Adipocyte (in vitro differentiated cells): ENCODE measurements around the gene ARAP1.

Experiments used
- DNase-seq: peaks from one replicate; pipeline ENCODE4 v3.0.0-alpha.2; 2015; ENCODE audit warnings: low read depth
- H3K27me3 ChIP-seq: replicated peaks from 2 replicates; pipeline ENCODE4 v1.7.0; 2013; ENCODE audit warnings: mild to moderate bottlenecking, low read length, moderate library complexity; ENCODE audit not compliant: control insufficient read depth, insufficient read depth
- H3K36me3 ChIP-seq: 2 replicates; pipeline ENCODE4 v1.7.0; 2013; ENCODE audit warnings: low read length, mild to moderate bottlenecking, moderate library complexity; ENCODE audit not compliant: control insufficient read depth, insufficient read depth, severe bottlenecking
- H3K4me1 ChIP-seq: 2 replicates; pipeline ENCODE4 v1.7.0; 2013; ENCODE audit warnings: mild to moderate bottlenecking, low read length, moderate library complexity; ENCODE audit not compliant: control insufficient read depth, insufficient read depth
- H3K4me3 ChIP-seq: 2 replicates; pipeline ENCODE4 v1.7.0; 2013; ENCODE audit warnings: mild to moderate bottlenecking, low read length, moderate library complexity
- H3K9ac ChIP-seq: 2 replicates; pipeline ENCODE4 v1.7.0; 2013; ENCODE audit warnings: mild to moderate bottlenecking, low read length, moderate library complexity
- H3K9me3 ChIP-seq: 2 replicates; pipeline ENCODE4 v1.7.0; 2013; ENCODE audit warnings: mild to moderate bottlenecking, low read length, moderate library complexity; ENCODE audit not compliant: control insufficient read depth

Gene ARAP1

DNA sequence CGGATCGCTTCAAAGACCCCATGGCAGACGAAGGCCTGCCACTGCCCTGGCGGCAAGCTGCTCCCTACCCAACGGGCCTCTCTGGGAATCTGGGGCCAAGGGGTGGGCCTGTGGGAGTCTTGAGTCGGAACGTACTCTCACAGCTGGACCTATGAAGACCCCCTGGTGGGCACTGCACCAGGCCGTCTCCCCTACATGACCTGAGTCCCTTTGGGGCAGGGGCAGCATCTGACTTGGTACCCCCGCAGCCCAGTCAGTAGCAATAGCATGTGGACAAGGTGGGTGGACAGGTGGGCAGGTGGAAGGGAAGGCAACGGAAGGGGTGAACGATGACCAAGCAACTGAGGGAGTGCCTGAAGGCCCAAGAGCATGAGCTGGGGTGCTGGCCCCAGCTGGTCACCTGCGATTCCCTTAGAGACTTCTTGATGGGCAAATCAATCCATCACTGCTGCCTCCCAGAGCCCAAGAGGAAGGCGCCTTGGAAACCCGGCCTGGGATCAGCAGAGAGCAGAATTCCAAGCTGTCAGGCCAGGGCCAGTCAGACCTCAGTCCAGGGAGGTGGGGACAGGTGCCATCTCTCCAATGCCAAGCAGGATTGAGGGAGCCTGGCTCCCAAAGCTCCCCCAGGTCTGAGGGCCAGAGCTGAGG lies 35.3 kb downstream of the ARAP1 start:
- H3K4me3 ChIP-seq = no peak overlapping the region
- DNase-seq = no peak
- H3K27me3 ChIP-seq = no peaks in the 10 kb centered on the region
- no peak overlapping the region for H3K9ac ChIP-seq
- no peaks in the 10 kb centered on the region for H3K9me3 ChIP-seq
- H3K36me3 ChIP-seq = peaks cover 23% of the 10 kb centered on the region
- H3K4me1 ChIP-seq = peaks cover 40% of the 10 kb centered on the region

DNA sequence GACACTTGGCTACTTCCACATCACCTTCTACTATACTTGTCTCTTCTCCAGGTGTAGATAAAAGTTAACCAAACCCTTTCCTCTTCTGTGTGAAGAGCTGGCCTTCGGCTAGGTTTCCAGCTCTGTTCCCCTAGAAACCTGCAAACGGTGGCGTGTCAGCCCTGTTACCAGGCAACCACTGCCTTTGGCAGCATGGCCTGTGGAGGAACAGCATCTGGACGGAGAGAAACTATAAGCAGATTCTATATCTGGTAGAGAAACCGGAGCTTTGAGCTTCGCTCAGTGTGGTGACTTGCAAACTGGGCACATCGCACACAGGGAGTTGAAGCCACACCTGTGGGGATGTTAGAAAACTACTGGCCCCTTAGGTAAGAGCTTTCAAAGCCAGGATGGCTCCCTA lies 35.9 kb downstream of the ARAP1 start:
- Histone ChIP-seq H3K9ac (no peak overlapping the region), H3K4me1 (peaks cover 39% of the 10 kb centered on the region)

DNA sequence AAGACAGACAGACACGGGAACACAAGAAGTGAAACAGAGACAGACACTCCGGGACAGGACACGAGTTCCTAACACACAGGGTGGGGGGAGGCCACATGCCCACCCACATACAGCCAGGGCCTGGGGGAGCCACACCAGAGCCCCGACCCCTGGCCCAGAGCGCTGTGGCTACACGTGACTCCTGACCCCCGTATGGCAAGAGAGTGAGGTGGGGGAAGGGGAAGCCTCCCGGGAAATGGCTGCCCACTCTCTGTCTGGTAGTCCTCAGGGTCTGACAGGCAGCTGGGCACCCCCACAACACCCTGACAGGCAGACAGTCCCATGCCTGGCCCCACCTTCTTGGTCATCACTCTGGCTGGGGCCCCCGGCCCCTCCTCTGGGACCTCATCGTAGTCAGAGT lies 39.4 kb downstream of the ARAP1 start:
- peaks cover 8% of the 10 kb centered on the region for H3K4me1 ChIP-seq

More for the DNA sequence above, 35.9 kb downstream of the ARAP1 start:
- Histone ChIP-seq H3K36me3 (peaks cover 26% of the 10 kb centered on the region), H3K4me3 (no peak overlapping the region), H3K27me3 (no peaks in the 10 kb centered on the region), H3K9me3 (no peaks in the 10 kb centered on the region)
- DNase-seq = no peak

DNA sequence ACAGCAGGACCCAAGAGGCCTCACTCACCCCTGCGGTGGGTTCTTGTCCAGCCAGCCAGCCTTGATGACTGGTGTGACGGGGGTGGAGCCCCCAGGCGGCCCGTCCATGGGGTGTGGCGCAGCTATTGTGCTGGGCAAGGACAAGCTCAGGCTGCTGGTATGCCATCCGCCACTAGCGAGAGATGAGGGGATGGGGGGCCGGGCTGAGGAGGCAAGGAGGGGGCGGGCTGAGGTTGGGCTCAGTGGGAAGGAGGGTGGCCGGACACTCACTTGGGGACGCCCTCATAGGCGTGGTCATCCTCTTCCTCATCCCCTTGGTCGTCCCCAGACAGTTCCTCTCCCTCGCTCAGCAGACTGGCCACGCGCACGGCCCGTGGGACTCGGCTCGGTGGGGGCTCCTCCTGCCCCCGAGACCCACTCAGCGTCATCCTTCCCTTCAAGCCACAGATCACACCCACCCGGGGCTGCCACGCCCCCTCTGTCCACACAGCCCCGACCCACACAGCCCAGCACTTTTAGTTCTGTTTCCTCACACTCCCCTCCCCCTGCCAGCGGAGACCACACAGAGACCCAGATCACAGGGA lies 39.9 kb downstream of the ARAP1 start:
- DNase-seq = no peak
- Histone ChIP-seq H3K27me3 (no peaks in the 10 kb centered on the region), H3K4me1 (peaks cover 8% of the 10 kb centered on the region), H3K36me3 (peaks cover 54% of the 10 kb centered on the region), H3K9ac (peak overlapping the region; percentile 33), H3K4me3 (no peak overlapping the region), H3K9me3 (no peaks in the 10 kb centered on the region)

More for the DNA sequence above, 39.4 kb downstream of the ARAP1 start:
- Histone ChIP-seq H3K4me3 (no peak overlapping the region), H3K36me3 (peaks cover 53% of the 10 kb centered on the region), H3K27me3 (no peaks in the 10 kb centered on the region), H3K9ac (peak overlapping the region; percentile 33), H3K9me3 (no peaks in the 10 kb centered on the region)
- DNase-seq = no peak

DNA sequence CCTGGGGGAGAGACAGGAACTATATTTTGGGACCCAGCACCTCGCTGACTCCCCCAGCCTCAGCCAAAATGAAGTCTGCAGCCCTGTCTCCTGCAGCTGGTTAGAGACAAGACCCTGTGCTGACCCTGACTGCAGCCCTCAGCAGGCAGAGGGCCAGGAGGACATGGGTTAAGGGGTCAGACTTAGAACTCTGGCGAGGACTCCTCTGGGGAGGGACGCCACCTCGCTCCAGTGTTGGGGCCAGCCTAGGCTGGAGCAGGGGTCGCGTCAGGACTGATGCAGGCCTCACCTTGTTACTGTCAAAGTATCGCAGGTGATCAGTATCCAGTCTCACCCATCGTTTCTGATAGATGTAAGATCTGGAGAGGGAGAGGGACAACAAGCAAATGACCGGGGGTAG lies 41.1 kb downstream of the ARAP1 start:
- Histone ChIP-seq H3K4me3 (no peak overlapping the region), H3K27me3 (no peaks in the 10 kb centered on the region), H3K9ac (no peak overlapping the region), H3K4me1 (peaks cover 8% of the 10 kb centered on the region), H3K9me3 (no peaks in the 10 kb centered on the region), H3K36me3 (peaks cover 54% of the 10 kb centered on the region)
- DNase-seq = no peak

DNA sequence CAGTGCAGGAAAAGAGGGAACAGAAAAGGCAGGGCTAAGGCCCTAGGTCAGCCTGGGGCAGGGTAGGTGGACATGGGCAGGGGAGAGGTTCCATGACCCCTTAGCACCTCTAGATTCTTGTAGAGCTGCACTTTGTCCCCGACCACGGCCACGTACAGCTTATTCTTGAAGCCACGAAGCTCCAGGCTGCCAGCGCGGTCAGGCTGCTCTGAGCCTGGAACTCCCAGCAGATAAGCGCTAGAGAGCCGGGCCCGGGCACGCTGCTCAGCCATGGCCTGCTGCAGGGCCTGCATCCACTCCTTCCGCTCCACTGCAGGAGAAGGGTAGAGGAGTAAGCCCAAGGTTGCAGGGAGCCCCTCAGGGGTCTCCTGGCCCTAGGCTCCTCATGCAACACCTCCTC lies 41.9 kb downstream of the ARAP1 start:
- no peak for DNase-seq
- H3K9ac ChIP-seq = no peak overlapping the region
- peaks cover 8% of the 10 kb centered on the region for H3K4me1 ChIP-seq
- peaks cover 62% of the 10 kb centered on the region for H3K36me3 ChIP-seq
- no peaks in the 10 kb centered on the region for H3K27me3 ChIP-seq
- H3K9me3 ChIP-seq = no peaks in the 10 kb centered on the region
- H3K4me3 ChIP-seq = no peak overlapping the region

DNA sequence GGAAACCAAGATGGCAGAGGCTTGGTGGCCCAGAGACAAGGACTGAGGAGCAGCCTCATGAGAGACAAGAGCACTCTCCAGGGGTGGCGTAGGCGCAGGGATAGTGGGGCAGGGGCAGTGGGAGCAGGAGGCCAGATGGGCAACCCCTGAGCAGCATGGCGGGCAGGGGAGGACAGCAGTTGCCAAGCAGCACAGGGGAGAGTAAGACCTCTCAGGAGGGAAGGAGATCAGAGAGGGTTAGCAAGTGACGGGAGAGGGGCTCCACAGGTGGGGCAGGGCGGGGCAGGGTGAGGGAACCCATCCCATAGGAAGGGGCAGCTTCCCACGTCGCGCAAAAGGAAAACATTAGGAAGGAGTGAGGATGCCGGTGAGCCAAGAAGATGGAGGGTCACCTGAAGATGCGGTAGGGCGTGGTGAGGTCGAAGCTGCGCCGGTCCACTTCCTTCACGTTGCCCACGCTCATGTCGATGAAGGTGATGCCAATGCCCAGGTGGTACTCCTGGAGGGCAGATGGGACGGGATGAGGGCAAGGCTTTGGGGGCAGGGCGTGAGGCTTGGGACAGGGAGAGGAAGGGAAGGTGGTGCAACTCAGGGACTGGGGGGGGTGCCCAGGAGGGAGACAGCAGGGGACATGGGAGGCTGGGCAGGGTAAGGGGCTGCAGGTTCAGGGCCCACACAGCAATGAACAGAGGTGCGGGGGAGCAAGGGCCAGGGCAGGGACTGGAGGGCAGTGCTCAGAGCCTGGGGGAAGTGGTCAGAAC lies 42.5 kb downstream of the ARAP1 start:
- no peak overlapping the region for H3K9ac ChIP-seq
- H3K9me3 ChIP-seq = no peaks in the 10 kb centered on the region
- DNase-seq = no peak
- no peaks in the 10 kb centered on the region for H3K27me3 ChIP-seq
- H3K4me3 ChIP-seq = no peak overlapping the region
- peaks cover 68% of the 10 kb centered on the region for H3K36me3 ChIP-seq
- H3K4me1 ChIP-seq = peaks cover 10% of the 10 kb centered on the region

DNA sequence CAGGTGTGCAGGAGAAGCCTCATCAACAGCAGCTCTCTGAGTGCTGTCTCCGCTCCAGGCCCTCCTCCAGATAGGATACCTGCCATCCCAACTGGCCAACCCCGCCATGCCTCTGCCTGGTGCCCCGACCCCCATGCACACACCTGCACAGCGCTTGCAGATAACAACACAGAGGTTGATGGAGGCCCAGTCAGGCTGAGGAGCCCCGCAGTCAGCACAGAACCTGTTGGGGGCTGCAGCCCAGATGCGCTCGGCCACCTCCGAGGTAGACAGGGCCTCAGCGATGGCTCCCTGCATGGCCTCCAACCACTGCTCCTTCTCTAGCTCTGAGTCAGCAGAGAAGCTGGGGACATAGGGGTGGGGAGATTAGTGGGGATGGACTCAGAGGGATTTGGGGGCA lies 45.2 kb downstream of the ARAP1 start:
- no peaks in the 10 kb centered on the region for H3K9me3 ChIP-seq
- no peak overlapping the region for H3K9ac ChIP-seq
- H3K4me3 ChIP-seq = no peak overlapping the region
- DNase-seq = no peak
- H3K36me3 ChIP-seq = peaks cover 76% of the 10 kb centered on the region
- H3K27me3 ChIP-seq = no peaks in the 10 kb centered on the region
- peaks cover 26% of the 10 kb centered on the region for H3K4me1 ChIP-seq

DNA sequence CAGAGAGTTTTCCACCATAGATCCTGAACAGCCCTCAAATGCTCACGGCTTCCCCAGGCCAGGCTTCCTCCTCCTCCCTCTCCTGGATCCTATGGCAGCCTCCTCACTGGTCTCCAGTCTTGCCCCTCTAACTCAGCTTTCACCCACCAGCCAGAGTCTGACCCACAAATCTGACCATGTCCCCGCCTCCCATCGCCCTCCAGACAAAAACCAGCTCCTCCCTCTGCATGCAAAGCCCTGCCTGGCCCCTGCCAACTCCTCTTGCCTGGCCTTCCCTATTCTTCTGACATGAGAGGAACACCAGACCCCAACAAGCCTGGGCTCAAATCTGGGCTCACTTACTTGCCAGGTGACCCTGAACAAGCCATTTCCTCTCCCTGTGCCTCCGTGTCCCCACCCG lies 45.6 kb downstream of the ARAP1 start:
- no peak overlapping the region for H3K4me3 ChIP-seq
- no peaks in the 10 kb centered on the region for H3K27me3 ChIP-seq
- H3K9me3 ChIP-seq = no peaks in the 10 kb centered on the region
- H3K4me1 ChIP-seq = peaks cover 26% of the 10 kb centered on the region
- DNase-seq = no peak
- H3K36me3 ChIP-seq = peaks cover 80% of the 10 kb centered on the region
- no peak overlapping the region for H3K9ac ChIP-seq

DNA sequence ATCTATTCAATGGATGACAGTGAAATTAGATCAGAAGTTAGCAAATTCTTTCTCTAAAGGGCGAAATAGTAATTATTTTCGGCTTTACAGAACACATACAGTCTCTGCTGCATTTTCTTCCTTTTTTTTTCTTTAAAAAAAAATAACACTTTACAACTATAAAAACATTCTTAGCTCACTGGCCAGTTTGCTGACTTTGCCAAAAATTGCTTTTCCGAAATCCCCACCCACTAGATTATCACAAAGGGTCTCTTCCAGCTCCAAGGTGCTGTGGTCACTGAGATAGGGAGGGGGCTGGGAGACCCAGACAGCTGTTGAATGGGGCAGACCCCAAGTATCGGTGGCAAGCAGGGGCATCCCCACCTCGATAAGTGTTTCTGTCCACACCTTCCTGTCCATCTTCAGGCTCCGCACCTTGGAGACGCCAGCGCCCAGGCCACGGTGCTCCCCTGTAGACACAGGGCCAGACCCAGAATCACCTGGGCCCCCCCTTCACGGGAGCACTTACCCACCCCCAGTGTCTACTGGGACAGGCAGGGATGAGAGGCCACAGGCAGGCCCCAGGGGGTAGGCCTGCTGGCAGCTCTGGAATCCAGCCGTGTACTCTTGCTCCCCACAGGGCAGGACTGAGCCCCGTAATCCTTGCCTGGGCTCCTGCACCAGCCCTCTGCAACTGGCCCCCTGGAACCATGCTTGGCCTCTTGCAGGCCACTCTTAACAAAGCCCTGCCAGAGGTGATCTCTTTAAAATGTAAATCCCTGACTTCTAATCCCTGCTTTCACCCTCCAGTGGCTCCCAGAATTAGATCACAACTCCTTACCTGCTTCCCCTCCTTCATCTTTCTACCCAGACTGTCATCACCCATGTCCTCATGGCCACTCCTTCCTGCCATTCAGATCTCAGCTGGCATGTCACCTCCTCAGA lies 46.5 kb downstream of the ARAP1 start:
- H3K9me3 ChIP-seq = no peaks in the 10 kb centered on the region
- H3K4me3 ChIP-seq = no peak overlapping the region
- peaks cover 26% of the 10 kb centered on the region for H3K4me1 ChIP-seq
- H3K36me3 ChIP-seq = peaks cover 80% of the 10 kb centered on the region
- no peaks in the 10 kb centered on the region for H3K27me3 ChIP-seq
- DNase-seq = no peak
- no peak overlapping the region for H3K9ac ChIP-seq

DNA sequence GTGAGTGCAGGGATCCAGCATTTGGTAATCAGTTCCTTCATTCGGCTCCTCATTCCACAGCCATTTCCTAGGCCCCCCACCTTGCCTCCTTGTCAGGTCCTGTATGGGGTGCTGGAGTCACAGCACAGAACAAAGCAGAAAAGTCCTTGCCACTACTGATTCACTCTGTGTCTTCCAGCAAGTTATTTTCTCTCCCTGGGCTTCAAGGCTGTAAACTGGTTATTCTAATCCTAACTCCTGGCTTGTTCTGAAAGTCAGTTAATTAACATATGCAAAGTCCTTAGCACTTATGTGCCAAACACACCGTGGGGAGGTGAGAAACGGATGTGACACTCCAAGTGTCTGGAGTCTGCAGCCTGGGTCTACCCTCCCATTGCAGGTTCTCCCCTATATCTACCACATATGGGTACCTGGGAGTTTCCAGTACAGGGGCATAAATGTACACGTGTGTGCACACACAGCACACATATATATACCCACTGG lies 47.4 kb downstream of the ARAP1 start:
- H3K9ac ChIP-seq = no peak overlapping the region
- no peaks in the 10 kb centered on the region for H3K27me3 ChIP-seq
- H3K9me3 ChIP-seq = no peaks in the 10 kb centered on the region
- H3K36me3 ChIP-seq = peaks cover 80% of the 10 kb centered on the region
- H3K4me1 ChIP-seq = peaks cover 33% of the 10 kb centered on the region
- DNase-seq = no peak
- no peak overlapping the region for H3K4me3 ChIP-seq
